Osteoblast (primary cell): Measurements from ENCODE around the gene PDGFRA. TPM values are rescaled to one million over a fixed set of nuclear protein-coding genes. Genes with fewer than 3 reads are reported as not detected.

Source experiments
- DNase-seq: peaks from one replicate; pipeline ENCODE4 v3.0.0; 2011; ENCODE audit warnings: low spot score, mixed read lengths; ENCODE audit not compliant: insufficient read length; ENCODE audit errors: missing footprints
- H2AFZ ChIP-seq: 2 replicates; pipeline ENCODE4 v1.6.0; 2011; ENCODE audit warnings: mild to moderate bottlenecking, low read length
- H3K27ac ChIP-seq: 2 replicates; pipeline ENCODE4 v1.5.1; 2011; ENCODE audit warnings: mild to moderate bottlenecking, low read depth, low read length, moderate library complexity
- H3K27me3 ChIP-seq: 2 replicates; pipeline ENCODE4 v1.6.0; 2012; ENCODE audit warnings: mild to moderate bottlenecking, control low read depth, inconsistent platforms, low read length, moderate library complexity; ENCODE audit not compliant: insufficient read depth
- H3K36me3 ChIP-seq: 2 replicates; pipeline ENCODE4 v1.5.1; 2011; ENCODE audit warnings: mild to moderate bottlenecking, low read length, control low read depth, moderate library complexity; ENCODE audit not compliant: insufficient read depth
- H3K4me1 ChIP-seq: 2 replicates; pipeline ENCODE4 v1.5.1; 2011; ENCODE audit warnings: mild to moderate bottlenecking, low read length, control low read depth, moderate library complexity; ENCODE audit not compliant: insufficient read depth
- H3K4me2 ChIP-seq: 2 replicates; pipeline ENCODE4 v1.6.0; 2011; ENCODE audit warnings: mild to moderate bottlenecking, low read length; ENCODE audit not compliant: insufficient read depth
- H3K4me3 ChIP-seq: fragments of 200-600 bp; sonication (generic); 3 replicates; pipeline ENCODE4 v1.5.1; 2012; ENCODE audit warnings: mild to moderate bottlenecking, low read length, inconsistent platforms; ENCODE audit not compliant: insufficient read depth
- H3K79me2 ChIP-seq: 2 replicates; pipeline ENCODE4 v1.6.0; 2012; ENCODE audit warnings: mild to moderate bottlenecking, low read length, control low read depth, inconsistent platforms; ENCODE audit not compliant: insufficient read depth
- H3K9me3 ChIP-seq: 2 replicates; pipeline ENCODE4 v1.5.1; 2011; ENCODE audit warnings: low read depth, low read length, control low read depth
- H4K20me1 ChIP-seq: 2 replicates; pipeline ENCODE4 v1.6.0; 2012; ENCODE audit warnings: mild to moderate bottlenecking, low read length, control low read depth; ENCODE audit not compliant: insufficient read depth
- total RNA-seq: library from RNA; depleted of rRNA; stranded (reverse); fragments of >200 nt; gene quantifications from 2 replicates; pipeline ENCODE4 v1.2.3, GENCODE V29; 2012
- TF ChIP-seq, protein P1 (sequence below): IDR thresholded peaks from 2 replicates; pipeline ENCODE4 v1.5.1; 2011; ENCODE audit warnings: mild to moderate bottlenecking, low read depth, low read length, moderate library complexity; ENCODE audit errors: extremely low read depth

Gene PDGFRA
- total RNA-seq, 1 donor: 316 TPM

DNA sequence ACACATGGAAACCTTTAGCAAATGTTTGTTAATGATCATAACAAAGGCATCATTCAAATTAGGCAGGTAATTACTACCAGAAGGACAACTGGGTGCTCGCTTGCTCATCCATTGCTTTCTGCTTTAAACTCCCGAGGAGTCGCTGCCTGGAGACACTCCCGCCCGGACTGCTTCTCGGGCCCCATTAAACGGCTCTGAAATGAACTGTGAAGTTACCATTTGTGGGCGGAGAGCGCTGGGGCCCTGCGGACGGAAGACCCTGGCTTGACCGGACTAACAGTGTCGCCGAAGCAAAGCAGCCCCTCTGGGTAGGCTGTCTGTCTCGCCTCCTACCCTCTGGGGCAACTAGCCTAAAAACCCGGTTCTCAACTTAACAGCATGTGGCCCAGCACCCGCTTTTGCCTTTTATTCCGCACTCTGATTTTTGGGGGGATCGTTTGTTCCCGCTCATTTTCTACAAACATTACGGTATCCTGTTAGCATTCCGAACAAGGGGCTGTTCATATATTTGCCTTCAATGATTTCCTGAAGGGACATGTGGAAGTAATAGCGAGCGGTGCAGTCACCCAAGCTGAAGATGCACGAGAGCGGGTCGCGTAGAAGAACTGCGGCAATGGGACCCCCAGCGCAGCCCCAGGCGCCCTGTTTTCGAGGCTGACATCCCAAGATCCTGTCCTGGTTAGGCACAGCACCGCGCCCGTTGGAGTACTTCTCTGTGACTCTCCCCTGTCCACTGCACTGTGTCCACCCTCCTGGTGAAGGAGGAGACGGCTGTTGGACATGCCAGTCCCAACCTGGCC, 1.6 kb upstream of the PDGFRA start:
- Histone ChIP-seq H2AFZ (peak overlapping the region; percentile 85), H3K9me3 (no peaks in the 10 kb centered on the region), H3K4me2 (peak overlapping the region; percentile 94), H3K4me3 (peak overlapping the region; percentile 93), H3K27me3 (no peaks in the 10 kb centered on the region), H3K36me3 (no peaks in the 10 kb centered on the region), H3K27ac (peak overlapping the region; percentile 75), H3K4me1 (peaks cover 17% of the 10 kb centered on the region), H3K79me2 (peaks cover 32% of the 10 kb centered on the region), H4K20me1 (peaks cover 19% of the 10 kb centered on the region)
- TF ChIP-seq, protein P1, sequence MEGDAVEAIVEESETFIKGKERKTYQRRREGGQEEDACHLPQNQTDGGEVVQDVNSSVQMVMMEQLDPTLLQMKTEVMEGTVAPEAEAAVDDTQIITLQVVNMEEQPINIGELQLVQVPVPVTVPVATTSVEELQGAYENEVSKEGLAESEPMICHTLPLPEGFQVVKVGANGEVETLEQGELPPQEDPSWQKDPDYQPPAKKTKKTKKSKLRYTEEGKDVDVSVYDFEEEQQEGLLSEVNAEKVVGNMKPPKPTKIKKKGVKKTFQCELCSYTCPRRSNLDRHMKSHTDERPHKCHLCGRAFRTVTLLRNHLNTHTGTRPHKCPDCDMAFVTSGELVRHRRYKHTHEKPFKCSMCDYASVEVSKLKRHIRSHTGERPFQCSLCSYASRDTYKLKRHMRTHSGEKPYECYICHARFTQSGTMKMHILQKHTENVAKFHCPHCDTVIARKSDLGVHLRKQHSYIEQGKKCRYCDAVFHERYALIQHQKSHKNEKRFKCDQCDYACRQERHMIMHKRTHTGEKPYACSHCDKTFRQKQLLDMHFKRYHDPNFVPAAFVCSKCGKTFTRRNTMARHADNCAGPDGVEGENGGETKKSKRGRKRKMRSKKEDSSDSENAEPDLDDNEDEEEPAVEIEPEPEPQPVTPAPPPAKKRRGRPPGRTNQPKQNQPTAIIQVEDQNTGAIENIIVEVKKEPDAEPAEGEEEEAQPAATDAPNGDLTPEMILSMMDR: no peak
- peak; percentile 71 for DNase-seq

DNA sequence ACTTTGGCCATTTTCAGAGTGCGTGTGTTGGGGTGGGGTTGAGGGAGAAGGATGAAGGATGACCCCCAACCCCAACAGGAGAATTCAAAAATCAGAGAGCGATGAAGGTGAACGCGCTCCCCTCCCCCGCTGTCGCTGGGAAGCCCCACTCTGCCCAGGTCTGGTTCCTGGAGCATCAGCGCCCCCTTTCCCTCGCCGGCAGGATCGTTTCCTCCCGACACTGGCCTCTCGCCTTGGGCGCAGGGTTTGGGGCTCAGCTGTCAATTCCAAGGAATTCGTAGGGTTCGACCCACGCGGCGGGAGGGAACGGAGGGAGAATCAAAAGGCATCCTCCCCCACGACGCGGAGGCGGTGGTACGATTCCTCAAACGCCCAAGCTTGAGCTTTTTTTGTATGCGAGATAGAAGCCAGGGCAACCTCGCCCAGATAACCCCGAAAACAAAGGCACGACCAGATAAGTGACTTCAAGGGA, 1.0 kb upstream of the PDGFRA start:
- TF ChIP-seq, protein P1: peak; percentile 88
- DNase-seq: peak; percentile 95

DNA sequence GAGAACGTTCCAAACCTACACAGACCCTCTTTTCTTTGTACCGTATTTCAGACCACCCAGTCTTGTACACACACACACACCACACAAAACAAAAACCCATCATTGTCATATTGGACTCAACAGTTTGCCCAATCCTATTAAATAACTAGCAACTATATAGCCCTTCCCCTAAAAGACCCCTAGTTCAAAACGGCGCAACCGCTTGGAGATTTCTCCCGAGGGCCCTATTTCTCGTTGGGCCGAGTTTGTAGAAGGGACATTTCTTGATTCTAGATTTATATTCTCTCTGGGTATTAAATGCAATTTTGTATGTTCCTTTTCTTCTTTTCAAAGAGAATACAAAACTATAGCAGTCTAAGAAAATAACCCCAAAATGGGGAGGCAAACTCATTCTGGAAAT, 547 bp upstream of the PDGFRA start:
- Histone ChIP-seq H3K79me2 (peaks cover 43% of the 10 kb centered on the region), H3K27me3 (no peaks in the 10 kb centered on the region), H3K4me2 (peak overlapping the region; percentile 94), H3K36me3 (no peaks in the 10 kb centered on the region), H2AFZ (peak overlapping the region; percentile 72), H4K20me1 (peaks cover 21% of the 10 kb centered on the region), H3K4me1 (peaks cover 17% of the 10 kb centered on the region), H3K27ac (peak overlapping the region; percentile 75), H3K9me3 (no peaks in the 10 kb centered on the region), H3K4me3 (peak overlapping the region; percentile 93)
- DNase-seq: no peak
- TF ChIP-seq, protein P1: no peak

More for the DNA sequence above, 1.0 kb upstream of the PDGFRA start:
- Histone ChIP-seq H3K27me3 (no peaks in the 10 kb centered on the region), H4K20me1 (peaks cover 21% of the 10 kb centered on the region), H3K9me3 (no peaks in the 10 kb centered on the region), H3K4me3 (peak overlapping the region; percentile 93), H3K27ac (peak overlapping the region; percentile 75), H2AFZ (peak overlapping the region; percentile 85), H3K4me2 (peak overlapping the region; percentile 94), H3K79me2 (peaks cover 38% of the 10 kb centered on the region), H3K4me1 (peaks cover 17% of the 10 kb centered on the region), H3K36me3 (no peaks in the 10 kb centered on the region)
